ENCODE measurements around the gene RPS14.
"Not testable (repeated sequence)": the region's sequence is repeated elsewhere in the genome, so short reads cannot be mapped to it uniquely, and the experiment has no call there.

The RPS14 gene

GRCh38 chr5:150443242-150444075, 6.1 kb downstream of the RPS14 start:
- DNase-seq, result no peak

- DNase-seq, result no peak
These were observed 6.8 kb downstream of the RPS14 start for GRCh38 chr5:150442699-150443080.

GRCh38 chr5:150441813-150442698, 7.5 kb downstream of the RPS14 start:
- no peak for DNase-seq

GRCh38 chr5:150440948-150441812, 8.4 kb downstream of the RPS14 start:
- no peak for DNase-seq

- no peak for DNase-seq
These were observed 10.5 kb downstream of the RPS14 start for GRCh38 chr5:150438873-150439546.

- peak; percentile 94 for DNase-seq
These were observed 13.3 kb downstream of the RPS14 start for GRCh38 chr5:150436141-150436680.

- no peak for DNase-seq
These were observed 15.1 kb downstream of the RPS14 start for GRCh38 chr5:150434464-150434863.

- DNase-seq, result no peak
These were observed 18.0 kb downstream of the RPS14 start for GRCh38 chr5:150431574-150431973.

- DNase-seq, result no peak
These were observed 18.5 kb downstream of the RPS14 start for GRCh38 chr5:150431048-150431447.

- DNase-seq, result no peak
These were observed 20.1 kb downstream of the RPS14 start for GRCh38 chr5:150429410-150429873.

- no peak for DNase-seq
These were observed 20.6 kb downstream of the RPS14 start for GRCh38 chr5:150428978-150429377.

GRCh38 chr5:150428106-150428876, 21.2 kb downstream of the RPS14 start:
- DNase-seq, result no peak

- DNase-seq, result not testable (repeated sequence)
These were observed 23.4 kb downstream of the RPS14 start for GRCh38 chr5:150426165-150426564.

- DNase-seq, result no peak
These were observed 26.8 kb downstream of the RPS14 start for GRCh38 chr5:150422758-150423157.

- DNase-seq, result no peak
These were observed 27.5 kb downstream of the RPS14 start for GRCh38 chr5:150422075-150422474.

GRCh38 chr5:150419630-150420270, 29.8 kb downstream of the RPS14 start:
- no peak for DNase-seq

- not testable (repeated sequence) for DNase-seq
These were observed 35.4 kb downstream of the RPS14 start for GRCh38 chr5:150413902-150414790.

- no peak for DNase-seq
These were observed 36.2 kb downstream of the RPS14 start for GRCh38 chr5:150413176-150413901.
